AML-193 (cell line): ENCODE results near the gene EIF4B.
A peak's percentile ranks its signal among the peaks of the same experiment; 100 is the strongest.

Source experiments
- DNase-seq, 2 experiments: peaks; one replicate each; lab custom pipeline; 2025; lab: John Stamatoyannopoulos, UW

Gene EIF4B

DNA sequence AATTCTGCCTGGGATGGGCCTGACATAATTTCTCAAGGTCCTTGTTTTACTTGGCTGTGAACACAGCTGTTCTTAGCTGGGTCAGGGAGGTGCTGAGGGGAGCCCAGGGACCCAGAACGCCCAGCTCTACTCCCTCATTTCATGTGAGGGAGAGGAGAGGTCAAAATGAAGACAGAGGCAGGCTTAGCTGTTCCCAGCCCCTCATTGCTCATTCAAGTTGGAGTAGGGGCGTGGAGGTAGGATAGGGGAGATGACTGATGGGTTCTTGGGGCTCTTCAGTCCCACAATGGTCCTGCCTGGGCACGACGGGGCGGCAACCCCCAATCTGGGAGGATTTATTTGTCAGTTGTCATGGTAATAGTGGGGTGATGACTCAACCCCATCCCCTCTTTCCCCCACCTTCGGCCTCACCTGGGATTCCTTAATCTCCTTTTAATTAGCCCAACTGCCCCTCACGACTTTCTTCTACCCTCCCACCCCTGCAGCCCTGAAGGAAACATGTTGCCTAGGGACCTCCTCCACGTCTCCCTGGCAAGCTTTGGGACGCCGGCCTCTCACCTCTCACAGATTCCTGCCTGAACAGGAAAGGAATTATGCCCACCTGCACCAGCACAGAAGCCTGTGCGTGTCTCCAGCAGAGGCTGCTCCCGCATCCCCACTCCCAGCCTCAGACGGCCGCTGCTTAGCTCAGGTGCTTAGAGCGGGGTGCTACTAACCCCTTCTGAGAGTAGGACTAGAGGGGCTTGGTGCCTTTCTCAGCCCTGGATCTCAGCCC, 62.7 kb downstream of the EIF4B start:
- DNase-seq, result no peak

DNA sequence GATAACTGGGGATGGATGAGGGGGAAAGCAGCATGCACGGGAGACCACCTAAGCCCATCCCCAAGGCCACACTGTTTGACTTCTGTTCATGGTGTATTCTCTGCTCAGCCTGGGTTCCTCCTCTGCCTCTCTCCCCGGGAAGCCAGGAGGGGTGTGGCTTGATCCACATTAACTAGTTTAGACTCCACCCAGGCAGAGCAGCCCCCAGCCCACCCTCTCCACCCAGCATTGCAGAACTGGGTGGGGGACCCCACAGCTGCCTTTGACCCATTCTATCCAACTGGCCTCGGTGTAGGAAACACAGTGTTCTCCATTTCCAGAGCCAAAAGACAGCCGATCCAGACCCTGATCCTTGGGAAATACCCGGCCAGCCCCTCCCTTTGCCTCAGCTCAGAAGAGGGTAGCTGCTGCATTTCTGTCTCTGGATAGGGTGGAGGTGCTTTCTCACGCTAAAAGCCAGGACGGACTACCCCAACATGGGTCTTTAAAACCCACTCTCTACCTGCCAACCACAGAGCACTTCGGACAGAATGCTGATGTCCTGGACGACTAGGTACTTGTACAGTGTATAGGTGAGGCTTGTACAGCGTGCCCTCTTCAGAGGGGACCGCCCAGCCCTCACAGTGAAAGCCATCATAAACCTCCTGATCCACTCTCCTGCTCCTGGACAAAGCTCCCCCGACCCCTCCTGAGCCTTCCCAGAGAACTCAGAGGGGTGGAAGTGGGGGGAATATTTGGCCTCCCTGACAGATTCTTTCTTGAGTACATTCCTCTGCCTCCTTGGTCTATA, 63.6 kb downstream of the EIF4B start:
- DNase-seq, result no peak

DNA sequence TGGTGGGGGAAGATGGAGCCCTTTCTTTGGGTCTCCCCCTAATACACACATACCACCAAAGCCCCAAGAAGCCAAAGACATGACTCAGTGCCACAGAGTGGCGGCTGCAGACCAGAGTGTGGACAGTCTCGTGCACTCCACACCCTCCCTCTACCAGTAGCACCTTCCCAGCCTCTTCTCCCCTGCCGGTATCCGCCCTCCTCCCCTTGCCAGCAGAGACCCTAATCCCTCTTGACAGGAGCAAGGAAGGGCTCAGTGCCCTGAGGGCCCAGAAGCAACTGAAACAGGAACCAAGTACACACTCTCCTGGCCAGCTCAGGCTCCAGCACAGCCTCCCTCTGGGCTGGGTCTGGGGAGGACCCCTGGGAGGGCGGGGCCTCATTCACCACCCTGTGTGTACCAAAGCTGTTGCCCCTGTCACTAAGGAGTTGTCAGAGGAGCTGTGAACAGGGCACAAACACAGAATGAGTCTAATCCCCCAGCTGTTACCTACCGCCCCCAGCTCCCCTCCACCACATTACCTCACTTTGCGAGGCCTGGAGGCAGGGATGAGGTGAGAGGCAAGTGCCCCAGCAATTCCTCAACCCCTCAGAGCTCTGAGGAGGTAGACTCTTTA, 64.7 kb downstream of the EIF4B start:
- no peak for DNase-seq

DNA sequence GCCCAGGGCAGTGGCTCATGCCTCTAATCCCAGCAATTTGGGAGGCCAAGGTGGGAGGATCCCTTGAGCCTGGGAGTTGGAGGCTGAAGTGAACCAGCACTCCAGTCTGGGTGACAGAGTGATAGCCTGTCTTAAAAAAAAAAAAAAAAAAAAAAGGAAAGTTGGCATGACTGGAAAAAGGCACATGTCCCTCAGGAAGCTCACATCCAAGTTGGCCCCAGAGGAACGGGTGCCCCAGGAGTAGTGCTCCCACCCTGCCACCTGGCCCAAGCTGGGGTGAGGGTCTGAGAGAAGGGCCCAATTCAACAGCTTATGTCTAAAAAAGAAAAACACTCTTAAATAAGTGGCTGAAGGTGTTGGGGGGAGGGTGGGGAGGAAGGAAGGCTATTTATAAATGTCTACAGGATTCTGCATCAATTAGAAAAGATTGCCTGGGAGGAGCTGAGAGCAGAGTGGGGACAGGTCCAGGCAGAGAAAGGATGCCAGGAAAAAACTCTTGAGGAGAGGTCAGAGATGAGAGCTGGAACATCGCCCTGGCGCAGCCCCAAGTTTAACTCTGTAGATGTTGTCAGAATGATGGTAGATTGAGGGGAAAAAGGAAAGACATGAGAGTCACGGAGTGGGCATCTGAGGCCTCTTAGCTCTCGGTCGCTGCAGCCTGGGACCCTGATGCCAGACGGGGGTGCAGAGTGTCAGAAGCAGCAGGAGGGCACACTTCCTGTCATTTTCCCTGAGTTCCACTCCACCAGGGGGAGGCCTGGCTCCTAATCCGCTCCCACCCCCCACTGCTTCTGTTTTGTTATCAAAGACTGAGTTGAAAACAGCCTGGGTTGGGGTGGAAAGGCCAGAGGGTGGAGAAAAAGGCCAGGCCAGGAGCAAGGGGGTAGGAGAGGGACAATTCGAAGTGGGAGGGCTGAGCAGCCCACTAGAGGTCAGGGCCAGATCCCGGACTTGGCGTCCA, 65.6 kb downstream of the EIF4B start:
- no peak for DNase-seq

DNA sequence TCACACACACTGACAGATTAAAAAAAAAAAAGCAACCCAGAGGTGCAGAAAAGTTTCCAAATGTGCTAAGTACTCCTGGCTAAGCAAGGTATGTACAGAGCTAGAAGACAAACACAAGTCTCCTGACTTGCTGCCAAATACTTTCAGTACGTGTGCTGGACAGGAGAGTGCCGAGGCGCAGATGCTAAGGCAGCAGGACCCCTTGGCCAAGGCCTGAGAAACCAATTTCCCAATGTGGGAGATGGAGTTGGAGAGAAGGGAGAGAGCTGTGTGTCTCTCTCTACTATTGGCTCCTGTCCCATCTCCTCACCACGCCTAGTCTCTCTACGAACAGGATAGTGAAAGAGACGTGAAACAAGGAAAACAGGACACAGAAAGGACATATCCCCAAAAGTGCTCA, 67.6 kb downstream of the EIF4B start:
- DNase-seq, result no peak

DNA sequence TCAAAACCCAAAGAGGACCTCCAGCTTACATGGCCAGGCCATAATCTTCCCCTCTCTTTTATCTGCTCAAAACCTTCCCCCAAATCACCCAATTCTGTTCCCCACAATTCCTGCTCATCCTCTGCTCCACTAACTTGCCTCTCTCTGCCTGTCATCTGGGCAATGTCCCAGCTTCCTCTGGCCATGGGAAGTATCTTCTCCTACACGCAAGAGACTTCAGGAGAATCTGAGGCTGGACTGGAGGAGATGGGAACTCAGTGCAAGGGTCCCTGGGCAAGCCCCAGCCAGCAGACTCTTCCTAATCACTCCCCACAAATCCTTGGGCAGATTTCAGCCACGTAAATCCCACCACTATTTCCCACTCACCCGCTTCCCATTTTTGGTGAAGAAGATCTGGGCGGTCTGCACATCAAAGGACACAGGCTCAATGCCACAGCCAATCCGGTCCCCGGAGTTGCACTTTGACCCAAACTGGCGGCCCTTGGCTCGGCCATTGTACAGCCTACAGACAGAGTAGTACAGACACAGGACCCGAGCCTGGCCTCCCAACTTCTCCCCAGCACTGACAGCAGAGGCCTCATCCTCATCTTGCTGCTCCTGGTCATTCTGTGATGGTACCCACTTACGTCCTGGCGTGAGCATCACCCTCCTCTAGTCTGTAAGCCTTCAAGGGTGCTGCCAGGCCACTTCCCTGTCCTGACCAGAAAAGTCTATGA, 68.2 kb downstream of the EIF4B start:
- DNase-seq, result no peak

DNA sequence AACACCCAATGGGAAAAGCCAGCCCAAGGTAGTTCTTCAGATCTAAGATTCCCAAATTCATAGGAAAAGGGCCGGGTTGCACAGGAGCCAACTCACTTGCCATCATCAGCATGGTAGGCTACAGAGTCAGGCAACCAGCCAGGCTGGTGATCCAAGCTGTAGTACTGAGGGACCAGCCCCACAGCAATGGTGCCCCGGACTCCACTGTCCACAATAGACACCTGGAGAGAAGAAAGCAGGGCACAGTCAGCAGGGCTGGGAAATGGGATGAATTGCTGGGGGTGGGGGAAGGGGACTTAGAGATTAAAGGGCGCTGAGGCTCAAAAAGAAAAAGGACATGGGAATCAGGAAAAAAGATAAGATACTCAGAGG, 68.7 kb downstream of the EIF4B start:
- no peak for DNase-seq

DNA sequence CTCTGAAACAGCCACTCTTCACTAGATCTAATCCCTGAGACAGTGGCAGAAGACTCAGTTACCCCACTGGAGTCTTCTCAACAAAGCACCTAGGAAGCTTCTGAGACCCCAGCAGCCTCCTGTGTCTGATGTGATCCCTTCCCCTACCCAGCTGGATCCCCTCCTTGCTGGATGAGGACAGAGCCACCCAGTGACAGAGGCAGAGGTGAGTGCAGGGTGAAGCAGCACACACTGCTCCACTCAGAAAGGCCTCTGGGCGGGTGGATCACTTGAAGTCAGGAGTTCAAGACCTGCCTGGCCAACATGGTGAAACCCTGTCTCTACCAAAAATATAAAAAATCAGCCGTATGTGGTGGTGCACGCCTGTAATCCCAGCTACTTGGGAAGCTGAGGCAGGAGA, 70.2 kb downstream of the EIF4B start:
- no peak for DNase-seq

DNA sequence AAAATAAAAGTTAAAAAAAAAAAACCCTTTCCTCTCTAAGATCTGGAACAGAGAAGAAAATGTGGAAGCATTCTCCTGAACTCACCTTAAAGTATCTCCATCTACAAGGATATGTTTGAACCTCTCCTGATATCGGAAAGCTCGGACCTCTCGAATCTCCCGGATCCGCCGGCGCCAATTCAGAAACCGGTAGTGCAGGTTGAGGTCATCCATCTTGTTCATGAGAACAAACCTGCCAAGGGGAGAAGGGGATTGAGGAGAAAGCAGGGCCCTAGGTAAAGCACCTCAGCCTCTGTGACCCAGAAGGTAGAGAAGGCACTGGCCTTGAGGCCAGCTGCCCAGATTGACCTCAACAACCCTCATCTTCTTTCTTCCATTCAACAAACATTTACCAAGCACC, 70.8 kb downstream of the EIF4B start:
- DNase-seq, result no peak

DNA sequence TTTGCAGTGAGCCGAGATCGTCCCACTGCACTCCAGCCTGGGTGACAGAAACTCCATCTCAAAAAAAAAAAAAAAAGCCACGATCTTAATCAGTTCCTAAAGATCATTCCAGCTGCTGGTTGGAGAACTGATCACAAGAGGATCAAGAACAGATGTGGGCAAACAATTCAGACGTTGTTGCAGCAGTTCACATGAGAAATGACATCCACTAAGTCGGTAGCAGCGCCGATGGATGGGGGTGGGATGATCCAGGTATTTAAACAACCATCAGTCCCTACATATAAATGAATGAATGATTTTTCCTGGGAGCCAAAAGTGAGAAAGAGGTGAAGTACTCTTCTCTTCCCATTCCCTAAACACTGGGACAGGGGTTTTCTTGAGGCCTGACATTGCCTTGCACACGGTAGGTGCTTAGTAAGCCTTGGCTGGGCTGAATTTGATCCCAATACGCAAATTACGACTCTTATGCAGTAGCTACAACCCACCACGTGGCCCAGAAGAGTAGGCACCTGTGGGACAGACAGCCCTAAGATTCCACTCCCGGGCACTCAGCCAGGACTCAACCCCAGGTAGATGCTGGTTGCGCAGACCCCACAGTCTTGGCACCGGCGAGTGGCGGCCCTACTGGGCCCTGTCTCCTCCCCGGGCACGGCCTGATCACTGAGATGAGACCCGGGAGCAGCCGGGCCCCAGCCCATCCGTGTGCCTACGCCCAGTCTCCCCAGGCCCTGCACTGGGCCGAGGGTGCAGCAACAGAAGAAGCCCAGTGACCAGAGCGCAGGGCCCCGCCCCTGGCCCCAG, 72.4 kb downstream of the EIF4B start:
- DNase-seq, result no peak

DNA sequence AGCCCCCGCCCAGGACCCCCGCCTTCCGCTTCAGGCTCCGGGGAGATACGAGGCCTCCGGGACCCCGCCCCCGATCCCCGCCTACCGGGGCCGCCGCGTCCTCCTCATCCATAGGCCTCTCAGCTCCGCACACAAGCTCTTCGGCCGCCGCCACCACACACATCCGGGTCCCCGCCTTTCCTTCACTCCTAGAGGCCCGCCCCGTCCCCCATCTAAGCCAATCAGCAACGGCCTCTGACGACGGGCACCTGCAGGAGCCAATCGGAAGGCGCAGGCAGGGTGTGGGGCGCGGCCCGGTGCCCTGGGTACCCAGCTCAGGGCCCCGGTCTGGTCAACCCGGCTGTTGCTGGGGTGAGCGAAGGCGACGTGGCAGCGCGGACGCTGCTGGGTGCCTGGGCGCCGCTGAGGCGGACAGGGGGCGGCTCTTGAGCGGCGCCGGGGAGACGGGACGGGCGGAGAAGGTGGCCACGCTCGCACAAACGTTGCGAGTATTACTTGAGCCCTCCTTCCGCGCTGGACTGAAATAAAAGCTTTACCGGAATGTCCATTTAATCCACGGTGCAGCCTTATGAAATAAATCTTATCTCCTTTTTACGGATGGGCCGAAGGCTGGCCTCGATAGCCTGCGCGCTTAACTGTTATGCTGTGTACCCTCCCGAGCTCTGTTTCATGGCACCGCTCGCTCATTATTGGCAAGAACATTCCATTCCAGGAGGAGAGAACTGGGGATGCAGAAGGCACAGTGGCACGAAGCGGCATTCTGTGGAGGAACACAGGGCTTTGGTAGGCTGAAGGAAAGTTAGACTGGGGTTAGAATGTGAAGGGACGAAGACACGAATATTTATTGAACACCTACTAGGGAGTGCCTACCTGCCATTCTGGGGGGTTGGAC, 73.2 kb downstream of the EIF4B start, which contains the start of gene SPRYD3:
Gene SPRYD3, minus strand, starts transcription at position 165 of the 892 bp plus-strand sequence. Its CDS starts 57 bp downstream, at position 108.
- DNase-seq, result peak; percentile 87 to 91

DNA sequence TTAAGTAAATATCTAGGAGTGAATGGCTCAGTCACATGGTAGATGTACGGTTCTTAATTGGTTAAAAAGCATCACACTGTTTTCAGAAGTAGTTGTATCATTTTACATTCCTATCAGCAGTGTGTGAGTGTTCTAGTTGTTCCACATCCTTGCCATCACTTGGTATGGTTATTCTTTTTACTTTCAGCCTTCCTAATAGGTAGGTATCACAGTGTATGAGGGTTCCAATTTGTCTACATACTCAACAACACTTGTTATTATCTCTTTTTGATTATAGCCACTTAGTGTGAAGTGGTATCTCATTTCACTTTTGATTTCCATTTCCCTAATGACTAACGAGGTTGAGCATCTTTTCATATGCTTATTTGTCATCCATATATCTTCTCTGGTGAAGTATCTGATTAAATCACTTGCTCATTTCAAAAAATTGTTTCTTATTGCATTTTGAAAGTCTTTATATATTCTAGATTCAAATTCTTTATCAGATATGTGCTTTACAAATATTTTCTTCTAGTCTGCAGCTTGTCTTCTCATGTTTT, 76.5 kb downstream of the EIF4B start:
- no peak for DNase-seq

DNA sequence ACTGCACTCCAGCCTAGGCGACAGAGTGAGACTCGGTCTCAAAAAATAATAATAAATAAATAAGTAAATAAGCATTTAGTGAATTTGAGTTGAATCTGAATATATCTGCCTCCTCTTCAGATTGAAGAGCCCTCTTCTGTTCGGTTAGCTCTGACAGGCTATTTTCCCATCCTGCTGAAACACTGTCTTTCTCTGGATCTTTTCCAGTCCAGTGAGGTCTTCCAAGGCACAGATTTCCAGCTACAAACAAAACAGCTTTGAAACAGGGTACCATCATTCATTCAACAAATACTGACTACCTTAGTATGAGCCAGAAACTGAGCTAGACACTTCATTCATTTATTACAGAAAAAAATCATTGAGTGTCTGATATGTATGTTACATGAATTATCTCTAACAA, 80.1 kb downstream of the EIF4B start:
- DNase-seq, result no peak

DNA sequence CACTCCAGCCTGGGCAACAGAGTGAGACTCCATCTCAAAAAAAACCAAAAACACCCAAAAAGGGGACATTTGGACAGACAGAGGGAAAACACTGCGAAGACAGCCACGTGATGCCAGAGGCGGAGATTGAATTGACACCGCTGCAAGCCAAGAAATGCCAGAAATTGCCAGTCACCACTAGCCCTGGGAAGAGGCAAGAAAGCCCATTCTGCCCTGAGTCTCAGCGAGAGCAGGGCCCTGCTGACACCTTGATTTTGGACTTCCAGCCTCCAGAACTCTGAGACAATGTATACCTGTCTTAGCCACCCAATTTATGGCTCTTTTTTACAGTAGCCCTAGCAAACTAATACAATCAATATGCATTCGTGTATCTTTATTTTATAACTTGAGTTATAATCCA, 83.8 kb downstream of the EIF4B start:
- DNase-seq, result no peak

DNA sequence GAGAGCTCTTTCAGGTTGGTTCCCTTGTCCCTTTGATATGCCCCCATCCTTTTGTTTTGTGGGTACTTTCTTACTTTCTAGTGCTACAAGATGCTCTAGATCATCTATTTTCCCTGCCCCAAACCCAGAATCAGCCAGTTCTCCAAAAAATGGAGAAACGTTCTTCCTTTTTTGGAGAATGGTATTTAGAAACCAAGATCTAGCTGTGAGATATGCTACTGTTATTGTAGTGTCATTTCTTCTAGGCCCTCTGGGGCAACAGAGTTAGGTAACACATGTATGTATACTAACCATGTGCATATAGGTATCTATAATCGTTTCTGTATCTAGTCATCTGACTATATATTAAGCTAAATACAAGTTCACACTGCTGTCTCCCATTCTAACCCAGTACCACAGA, 84.3 kb downstream of the EIF4B start:
- DNase-seq, result peak in 1 of 2 experiments; percentile 3

DNA sequence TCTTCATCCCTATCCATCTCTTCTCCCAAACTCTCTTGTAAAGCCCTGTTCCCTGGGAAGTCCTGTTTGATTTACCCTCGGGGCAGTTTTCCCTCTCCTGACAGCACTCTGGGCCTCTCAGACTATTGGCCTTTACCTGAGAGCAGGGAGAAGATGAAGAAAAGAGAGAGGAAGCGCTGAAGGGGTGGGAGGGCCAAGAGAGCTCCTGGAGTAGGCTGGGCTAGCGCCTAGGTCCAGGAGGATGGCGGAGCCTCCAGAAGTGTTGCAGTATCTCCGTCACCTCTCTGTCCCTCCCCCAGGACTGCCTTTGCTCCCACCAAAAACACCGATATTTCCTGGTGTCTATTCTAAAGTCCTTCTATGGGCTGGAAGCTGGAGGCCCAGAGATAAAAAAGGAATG, 85.5 kb downstream of the EIF4B start:
- no peak for DNase-seq
